Endothelial cell (in vitro differentiated cells): ENCODE measurements around the gene GPR183. TPM values are rescaled to one million over a fixed set of nuclear protein-coding genes. Genes with fewer than 3 reads are reported as not detected.
A peak's percentile ranks its signal among the peaks of the same experiment; 100 is the strongest.

Source experiments
- DNase-seq: peaks from one replicate; pipeline ENCODE4 v3.0.0; 2021; ENCODE audit warnings: low spot score
- H3K27ac Mint-ChIP-seq: one replicate; pipeline ENCODE4 v1.8.0; 2021; ENCODE audit warnings: mixed read lengths, inconsistent platforms; ENCODE audit not compliant: unreplicated experiment
- H3K27me3 Mint-ChIP-seq: one replicate; pipeline ENCODE4 v1.8.0; 2021; ENCODE audit warnings: mild to moderate bottlenecking, moderate library complexity, mixed read lengths, inconsistent platforms; ENCODE audit not compliant: unreplicated experiment
- H3K36me3 Mint-ChIP-seq: one replicate; pipeline ENCODE4 v1.8.0; 2021; ENCODE audit warnings: mild to moderate bottlenecking, low read depth, mixed read lengths, inconsistent platforms; ENCODE audit not compliant: unreplicated experiment
- H3K4me1 Mint-ChIP-seq: one replicate; pipeline ENCODE4 v1.8.0; 2021; ENCODE audit warnings: mild to moderate bottlenecking, mixed read lengths, inconsistent platforms; ENCODE audit not compliant: unreplicated experiment
- H3K4me3 Mint-ChIP-seq: one replicate; pipeline ENCODE4 v1.8.0; 2021; ENCODE audit warnings: mild to moderate bottlenecking, mixed read lengths, inconsistent platforms; ENCODE audit not compliant: unreplicated experiment
- H3K9me3 Mint-ChIP-seq: one replicate; pipeline ENCODE4 v1.8.0; 2021; ENCODE audit warnings: mixed read lengths, inconsistent platforms; ENCODE audit not compliant: unreplicated experiment
- long read RNA-seq: library from polyadenylated mRNA; unstranded; transcript quantifications from one replicate; pipeline ENCODE4 v2.0.0, GENCODE V29; 2020; ENCODE audit not compliant: unreplicated experiment
- total RNA-seq: library from RNA; stranded (reverse); fragmentation: NEBNext Ultra II Directional; extraction: Animal tissue kit (Norgen Biotek cat#: 25700); gene quantifications from one replicate; pipeline ENCODE4 v1.2.1, GENCODE V29; 2021; ENCODE audit not compliant: unreplicated experiment
- TF ChIP-seq, protein P1 (sequence below): fragments of 200-600 bp; sonication (generic); IDR thresholded peaks from one replicate; pipeline ENCODE4 v1.5.0; 2021; ENCODE audit warnings: antibody characterized with exemption; ENCODE audit not compliant: unreplicated experiment

GPR183 gene, protein sequence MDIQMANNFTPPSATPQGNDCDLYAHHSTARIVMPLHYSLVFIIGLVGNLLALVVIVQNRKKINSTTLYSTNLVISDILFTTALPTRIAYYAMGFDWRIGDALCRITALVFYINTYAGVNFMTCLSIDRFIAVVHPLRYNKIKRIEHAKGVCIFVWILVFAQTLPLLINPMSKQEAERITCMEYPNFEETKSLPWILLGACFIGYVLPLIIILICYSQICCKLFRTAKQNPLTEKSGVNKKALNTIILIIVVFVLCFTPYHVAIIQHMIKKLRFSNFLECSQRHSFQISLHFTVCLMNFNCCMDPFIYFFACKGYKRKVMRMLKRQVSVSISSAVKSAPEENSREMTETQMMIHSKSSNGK
- total RNA-seq, result not detected
- long read RNA-seq, result 0 reads

DNA sequence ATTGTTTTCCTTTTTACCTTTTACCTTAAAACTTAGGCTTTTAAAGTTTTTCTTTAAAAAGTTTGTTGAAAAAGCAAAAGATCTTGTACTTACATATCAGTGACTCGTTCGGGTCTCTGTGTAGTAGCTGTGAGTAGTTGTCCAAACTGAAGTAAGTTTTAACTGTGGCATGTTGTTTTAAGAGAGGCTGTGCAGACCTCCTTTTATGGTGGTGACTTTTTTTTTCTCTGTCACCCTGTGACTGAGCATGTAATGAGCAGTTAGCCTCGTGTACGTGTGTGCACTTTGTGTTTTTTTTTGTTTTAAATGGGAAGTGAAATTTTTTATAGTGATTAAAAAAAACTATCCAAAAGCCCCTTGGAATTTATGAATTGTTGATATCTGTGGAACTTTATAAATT lies at the start of gene GPR183:
TSS of gene GPR183 (minus strand) at position 153 of the 400 bp plus-strand sequence. CDS start 11,254 bp downstream, outside the sequence.
- Mint-ChIP-seq H3K27me3 (no peaks in the 10 kb centered on the region), H3K9me3 (no peaks in the 10 kb centered on the region), H3K36me3 (no peaks in the 10 kb centered on the region), H3K27ac (no peak within 1 kb of the TSS), H3K4me1 (no peaks in the 10 kb centered on the region), H3K4me3 (no peak within 1 kb of the TSS)
- DNase-seq, result no peak
- TF ChIP-seq, protein P1, sequence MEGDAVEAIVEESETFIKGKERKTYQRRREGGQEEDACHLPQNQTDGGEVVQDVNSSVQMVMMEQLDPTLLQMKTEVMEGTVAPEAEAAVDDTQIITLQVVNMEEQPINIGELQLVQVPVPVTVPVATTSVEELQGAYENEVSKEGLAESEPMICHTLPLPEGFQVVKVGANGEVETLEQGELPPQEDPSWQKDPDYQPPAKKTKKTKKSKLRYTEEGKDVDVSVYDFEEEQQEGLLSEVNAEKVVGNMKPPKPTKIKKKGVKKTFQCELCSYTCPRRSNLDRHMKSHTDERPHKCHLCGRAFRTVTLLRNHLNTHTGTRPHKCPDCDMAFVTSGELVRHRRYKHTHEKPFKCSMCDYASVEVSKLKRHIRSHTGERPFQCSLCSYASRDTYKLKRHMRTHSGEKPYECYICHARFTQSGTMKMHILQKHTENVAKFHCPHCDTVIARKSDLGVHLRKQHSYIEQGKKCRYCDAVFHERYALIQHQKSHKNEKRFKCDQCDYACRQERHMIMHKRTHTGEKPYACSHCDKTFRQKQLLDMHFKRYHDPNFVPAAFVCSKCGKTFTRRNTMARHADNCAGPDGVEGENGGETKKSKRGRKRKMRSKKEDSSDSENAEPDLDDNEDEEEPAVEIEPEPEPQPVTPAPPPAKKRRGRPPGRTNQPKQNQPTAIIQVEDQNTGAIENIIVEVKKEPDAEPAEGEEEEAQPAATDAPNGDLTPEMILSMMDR, result no peak

GRCh38 chr13:99356262-99357091 lies 49.3 kb upstream of the GPR183 start:
- no peaks in the 10 kb centered on the region for H3K27me3 Mint-ChIP-seq
- TF ChIP-seq, protein P1, result no peak
- H3K4me1 Mint-ChIP-seq, result peaks cover 8% of the 10 kb centered on the region
- H3K9me3 Mint-ChIP-seq, result no peaks in the 10 kb centered on the region
- H3K4me3 Mint-ChIP-seq, result no peak overlapping the region
- H3K36me3 Mint-ChIP-seq, result peaks cover 40% of the 10 kb centered on the region
- no peak for DNase-seq
- H3K27ac Mint-ChIP-seq, result peak overlapping the region; percentile 82

- Mint-ChIP-seq H3K4me3 (no peak overlapping the region), H3K4me1 (peaks cover 8% of the 10 kb centered on the region), H3K36me3 (peaks cover 42% of the 10 kb centered on the region), H3K9me3 (no peaks in the 10 kb centered on the region), H3K27ac (peak overlapping the region; percentile 82), H3K27me3 (no peaks in the 10 kb centered on the region)
- no peak for DNase-seq
- TF ChIP-seq, protein P1, result no peak
Observed at GRCh38 chr13:99356012-99356261, 48.7 kb upstream of the GPR183 start.

GRCh38 chr13:99355267-99356011 lies 48.2 kb upstream of the GPR183 start:
- Mint-ChIP-seq H3K36me3 (peaks cover 42% of the 10 kb centered on the region), H3K4me1 (peaks cover 8% of the 10 kb centered on the region), H3K27me3 (no peaks in the 10 kb centered on the region), H3K4me3 (no peak overlapping the region), H3K9me3 (no peaks in the 10 kb centered on the region), H3K27ac (peak overlapping the region; percentile 82)
- TF ChIP-seq, protein P1, result no peak
- no peak for DNase-seq
